GM19397 (cell line): ENCODE measurements around the gene PHF1.
"Not testable (repeated sequence)": the region's sequence is repeated elsewhere in the genome, so short reads cannot be mapped to it uniquely, and the experiment has no call there.

Experiments
- ATAC-seq: cut with Tn5 transposase; IDR thresholded peaks from one replicate; pipeline ENCODE4 v1.9.1; 2021; ENCODE audit warnings: mild to moderate bottlenecking, moderate library complexity; ENCODE audit not compliant: unreplicated experiment

PHF1 gene

DNA sequence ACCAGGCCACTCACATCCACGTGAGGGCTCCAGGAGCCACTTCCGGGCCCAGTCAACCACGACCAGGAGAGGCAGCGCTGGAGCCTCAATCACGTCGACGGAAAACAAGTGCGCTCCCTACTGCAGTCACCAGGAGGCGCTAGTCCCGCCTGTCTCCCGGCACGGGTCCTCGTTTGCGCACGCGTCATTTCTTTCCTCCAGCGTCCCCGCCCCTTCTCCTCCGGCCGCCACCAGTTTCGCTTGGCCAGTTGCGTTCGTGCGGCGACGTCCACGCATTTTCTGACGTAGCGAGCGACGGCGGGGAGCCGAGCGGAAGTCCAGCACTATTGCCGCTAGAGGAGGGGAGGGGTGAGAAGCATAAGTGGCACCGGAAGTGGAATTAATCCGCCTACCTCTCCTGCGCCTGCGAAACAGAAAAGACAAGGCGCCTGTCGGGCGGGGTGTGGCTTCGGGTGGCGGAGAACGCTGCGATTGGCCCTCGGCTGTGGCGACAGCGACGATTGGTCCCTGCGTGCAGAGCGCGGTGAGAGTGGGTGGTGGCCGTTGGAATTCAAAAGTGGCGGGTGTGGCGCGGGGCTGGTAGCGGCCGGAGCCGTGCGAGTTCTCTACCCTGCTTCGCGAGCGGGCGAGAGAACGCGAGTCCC, 19.4 kb upstream of the PHF1 start, which contains the start of gene KIFC1:
Gene KIFC1, plus strand, starts transcription at position 546 of the 644 bp plus-strand sequence. CDS start 163 bp downstream, outside the sequence.
- ATAC-seq, result peak; percentile 91

DNA sequence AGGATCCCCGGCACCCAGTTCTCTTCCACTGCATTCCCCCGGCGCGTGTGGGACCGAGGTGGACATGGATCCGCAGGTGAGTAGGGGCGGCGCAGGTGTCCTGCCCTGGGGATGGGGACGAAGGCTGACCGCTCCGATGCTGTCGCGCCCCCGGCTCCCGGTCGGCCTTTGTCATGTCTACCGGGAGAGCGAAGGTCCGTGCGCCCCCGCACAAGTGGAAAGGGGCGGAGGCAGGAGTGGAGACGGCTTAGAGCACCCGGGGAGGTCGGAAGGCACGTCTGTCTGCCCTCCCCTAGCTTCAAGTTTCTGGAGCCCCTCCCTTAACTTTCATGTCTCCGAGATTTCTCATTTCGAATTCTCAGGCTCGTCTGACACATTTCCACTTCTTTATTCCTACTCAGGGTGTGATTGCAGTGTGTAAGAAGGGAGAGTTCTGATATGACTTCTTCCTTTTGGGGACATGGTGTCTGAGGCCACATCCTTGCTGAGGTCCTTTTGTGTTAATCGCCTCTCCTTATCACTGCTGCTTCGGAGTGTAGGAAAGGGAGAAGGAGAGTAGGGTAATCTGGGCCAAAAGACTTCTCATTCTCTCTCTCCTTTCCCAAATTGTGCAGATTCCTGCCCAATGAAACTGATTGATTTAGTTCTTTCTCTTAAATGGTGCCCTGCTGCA, 18.8 kb upstream of the PHF1 start:
- ATAC-seq, result peak; percentile 0

DNA sequence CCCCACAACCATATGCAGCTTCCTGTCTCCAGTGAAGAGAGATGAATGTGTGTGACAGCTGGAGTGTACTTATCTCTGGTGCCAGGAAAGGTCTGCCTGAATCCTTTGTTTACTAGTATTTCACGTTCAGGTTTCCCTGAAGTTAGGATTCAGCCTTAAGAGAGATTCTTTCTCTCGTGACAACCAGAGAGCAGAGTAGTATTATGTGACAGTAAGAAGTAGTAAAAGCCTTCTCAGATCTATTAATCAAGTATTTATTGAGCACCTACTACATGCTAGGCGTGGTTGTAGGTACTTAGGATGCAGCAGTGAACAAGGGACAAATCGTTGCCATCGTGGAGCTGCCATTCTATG, 18.2 kb upstream of the PHF1 start:
- no peak for ATAC-seq

DNA sequence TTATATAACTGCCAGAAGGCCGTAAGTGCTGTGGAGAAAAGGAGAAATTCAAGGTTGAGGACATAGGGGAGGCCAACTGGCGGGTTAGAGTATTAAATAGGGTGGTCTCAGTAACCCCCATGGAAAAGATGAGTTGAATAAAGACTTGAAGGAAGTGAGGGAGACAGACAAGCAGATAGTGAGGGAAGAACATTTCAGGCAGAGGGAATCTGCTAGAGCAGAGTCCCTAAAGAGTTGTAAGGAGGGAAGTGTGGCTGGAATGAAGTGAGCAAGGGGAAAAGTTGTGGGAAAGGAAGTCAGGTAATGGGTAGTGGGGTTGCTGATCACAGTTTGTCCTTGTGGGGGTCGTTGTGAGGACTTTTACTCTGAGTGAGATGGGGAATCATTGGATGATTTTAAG, 17.8 kb upstream of the PHF1 start:
- no peak for ATAC-seq

GRCh38 chr6:33397541-33397940, 13.3 kb upstream of the PHF1 start:
- no peak for ATAC-seq

- ATAC-seq, result not testable (repeated sequence)
Measured at GRCh38 chr6:33398601-33399000, 12.2 kb upstream of the PHF1 start.

- ATAC-seq, result not testable (repeated sequence)
Measured at GRCh38 chr6:33399881-33400280, 10.9 kb upstream of the PHF1 start.

DNA sequence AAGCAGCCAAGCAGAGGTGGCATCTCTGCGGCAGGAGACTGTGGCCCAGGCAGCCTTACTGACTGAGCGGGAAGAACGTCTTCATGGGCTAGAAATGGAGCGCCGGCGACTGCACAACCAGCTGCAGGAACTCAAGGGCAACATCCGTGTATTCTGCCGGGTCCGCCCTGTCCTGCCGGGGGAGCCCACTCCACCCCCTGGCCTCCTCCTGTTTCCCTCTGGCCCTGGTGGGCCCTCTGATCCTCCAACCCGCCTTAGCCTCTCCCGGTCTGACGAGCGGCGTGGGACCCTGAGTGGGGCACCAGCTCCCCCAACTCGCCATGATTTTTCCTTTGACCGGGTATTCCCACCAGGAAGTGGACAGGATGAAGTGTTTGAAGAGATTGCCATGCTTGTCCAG, 5.9 kb upstream of the PHF1 start:
- no peak for ATAC-seq

- no peak for ATAC-seq
Measured at GRCh38 chr6:33405386-33405940, 5.4 kb upstream of the PHF1 start.

DNA sequence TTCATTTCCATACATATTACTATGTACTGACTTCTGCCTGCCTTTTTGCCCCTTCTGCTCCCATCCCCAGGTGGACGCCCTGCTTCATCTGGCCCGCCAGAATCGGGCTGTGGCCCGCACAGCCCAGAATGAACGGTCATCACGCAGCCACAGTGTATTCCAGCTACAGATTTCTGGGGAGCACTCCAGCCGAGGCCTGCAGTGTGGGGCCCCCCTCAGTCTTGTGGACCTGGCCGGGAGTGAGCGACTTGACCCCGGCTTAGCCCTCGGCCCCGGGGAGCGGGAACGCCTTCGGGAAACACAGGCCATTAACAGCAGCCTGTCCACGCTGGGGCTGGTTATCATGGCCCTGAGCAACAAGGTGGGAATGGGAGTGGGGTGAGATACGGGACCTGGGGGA, 4.7 kb upstream of the PHF1 start:
- ATAC-seq, result no peak

DNA sequence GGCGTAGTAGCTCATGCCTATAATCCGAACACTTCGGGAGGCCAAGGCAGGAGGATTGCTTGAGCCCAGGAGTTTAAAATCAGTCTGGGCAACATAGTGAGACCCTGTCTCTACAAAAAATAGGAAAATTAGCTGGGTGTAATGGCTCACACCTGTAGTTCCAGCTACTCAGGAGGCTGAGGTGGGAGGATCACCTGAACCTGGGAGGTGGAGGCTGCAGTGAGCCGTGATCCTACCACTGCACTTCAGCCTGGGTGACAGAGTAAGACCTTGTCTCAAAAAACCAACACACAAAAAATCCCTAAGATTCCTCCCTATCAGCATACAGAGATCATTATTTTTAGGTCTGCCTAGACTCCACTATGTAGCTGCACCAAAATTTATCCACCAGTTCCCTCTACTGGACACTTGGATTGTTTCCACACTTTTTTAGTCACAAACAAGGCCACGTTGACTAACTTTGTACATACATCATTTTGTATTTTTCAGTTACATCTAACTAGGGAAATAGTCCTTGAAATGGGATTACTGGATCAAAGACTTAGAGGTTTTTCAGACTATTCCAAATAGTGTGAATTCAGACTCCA, 3.6 kb upstream of the PHF1 start:
- no peak for ATAC-seq

DNA sequence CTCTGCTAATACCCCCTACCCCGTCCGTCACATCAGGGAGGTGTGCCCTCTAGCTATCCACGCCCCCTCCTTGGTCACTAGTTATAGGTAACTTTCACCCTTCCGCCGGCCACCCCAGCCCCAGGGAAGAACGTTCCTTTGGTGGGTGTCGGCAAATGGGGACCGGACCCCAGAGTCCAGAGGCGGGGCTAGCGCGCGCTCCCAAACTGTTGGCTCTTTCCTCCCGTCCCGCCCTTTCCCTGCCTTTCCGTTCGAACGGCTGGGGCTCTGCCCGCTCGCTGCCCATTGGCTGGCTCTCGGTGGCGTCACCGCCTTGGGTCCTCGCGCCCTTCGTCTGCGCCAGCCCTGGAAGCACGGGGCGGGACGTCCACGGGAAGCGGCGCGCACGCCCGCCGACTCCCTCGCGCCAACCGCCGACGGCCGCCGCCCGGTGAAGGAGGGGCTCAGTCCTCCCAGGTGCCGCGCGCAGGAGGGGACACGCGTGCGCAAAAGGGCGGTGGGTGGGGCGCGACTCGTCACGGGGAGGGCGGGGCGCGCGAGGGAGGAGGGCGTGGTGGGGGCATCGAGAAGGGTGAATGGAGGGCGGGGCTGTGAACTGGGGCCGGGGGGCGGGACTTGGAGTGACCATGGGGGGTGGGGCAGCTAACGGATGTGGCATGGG, 634 bp upstream of the PHF1 start:
- peak; percentile 87 for ATAC-seq

- no peak for ATAC-seq
Measured at GRCh38 chr6:33411632-33412005, 805 bp downstream of the PHF1 start.

GRCh38 chr6:33412140-33413009, 1.6 kb downstream of the PHF1 start:
- ATAC-seq, result no peak

- ATAC-seq, result no peak
Measured at GRCh38 chr6:33413241-33414120, 2.7 kb downstream of the PHF1 start.

GRCh38 chr6:33414592-33415271, 3.9 kb downstream of the PHF1 start:
- ATAC-seq, result no peak

- no peak for ATAC-seq
Measured at GRCh38 chr6:33415831-33416230, 5.0 kb downstream of the PHF1 start.

DNA sequence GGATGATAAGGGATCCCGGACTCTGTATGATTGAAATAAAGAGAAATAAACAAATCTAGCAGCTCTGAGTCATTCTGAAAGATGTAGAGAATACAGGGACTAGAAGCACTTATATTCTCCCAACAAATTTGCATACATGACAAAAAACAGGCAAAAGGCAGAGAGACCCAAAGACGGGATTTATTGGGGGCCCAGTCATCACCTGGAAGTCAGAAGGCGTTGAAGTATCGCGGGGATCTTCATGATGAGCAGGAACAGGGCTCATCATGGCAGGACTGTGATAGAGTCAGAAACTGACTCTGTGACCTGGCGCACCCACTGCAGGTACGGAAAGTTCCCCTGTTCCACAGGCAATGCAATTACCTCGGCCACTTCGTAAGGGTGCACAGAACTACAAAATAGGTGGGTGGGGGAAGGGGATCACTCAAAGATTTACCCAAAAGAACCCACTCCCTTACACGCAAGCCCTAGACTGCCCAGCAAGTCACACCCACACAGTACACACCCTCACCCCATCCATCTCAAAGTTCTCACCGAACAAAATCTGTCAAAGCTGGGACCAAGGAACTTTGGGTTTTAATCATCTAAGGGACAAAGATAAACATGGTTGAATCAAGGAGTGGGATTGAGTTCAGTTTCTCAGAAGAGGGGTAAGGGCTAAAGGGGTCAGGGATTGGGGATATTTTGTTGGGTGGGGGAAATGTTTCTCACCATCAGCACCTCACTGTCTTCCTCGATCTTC, 5.7 kb downstream of the PHF1 start:
- no peak for ATAC-seq
